H1 (cell line): ENCODE data around the gene LIMK1. TPM values are rescaled to one million over a fixed set of nuclear protein-coding genes. Genes with fewer than 3 reads are reported as not detected.

Source experiments
- CTCF ChIA-PET: fragments of 300-600 bp; sonication (Branson Sonifier 250); formaldehyde crosslinking; loops from one replicate; lab custom pipeline; 2021; ENCODE audit not compliant: partially characterized antibody; lab: Charles Lee
- POLR2A ChIA-PET: fragments of 300-600 bp; sonication (Branson Sonifier 250); formaldehyde crosslinking; loops from one replicate; lab custom pipeline; 2021; ENCODE audit warnings: inconsistent platforms; ENCODE audit not compliant: partially characterized antibody; lab: Charles Lee
- DNase-seq, 2 experiments: peaks; one replicate each; pipeline versions ENCODE4 v3.0.0 to v3.0.0-alpha.2; 2010 to 2022; ENCODE audit warnings: low spot score in 2 of 2, low read depth in 1 of 2, mixed read lengths in 1 of 2
- FAIRE-seq: peaks from 2 replicates; lab custom pipeline; 2011; peaks lifted over from hg19 to GRCh38; lab: Jason Lieb, UNC
- H2AFZ ChIP-seq: 2 replicates; pipeline ENCODE4 v1.8.1; 2012; ENCODE audit warnings: low read length, inconsistent platforms
- H2AK5ac ChIP-seq: 2 replicates; pipeline ENCODE4 v1.6.1; 2013; ENCODE audit warnings: low read depth, low read length
- H2BK120ac ChIP-seq: replicated peaks from 2 replicates; pipeline ENCODE3; 2013; ENCODE audit warnings: low read depth, low read length, inconsistent platforms
- H2BK12ac ChIP-seq: 2 replicates; pipeline ENCODE4 v1.6.1; 2013; ENCODE audit warnings: low read depth, low read length
- H2BK15ac ChIP-seq: 2 replicates; pipeline ENCODE4 v1.6.1; 2013; ENCODE audit warnings: low read length
- H2BK20ac ChIP-seq: 2 replicates; pipeline ENCODE4 v1.6.1; 2013; ENCODE audit warnings: low read length
- H2BK5ac ChIP-seq: 2 replicates; pipeline ENCODE4 v1.6.1; 2013; ENCODE audit warnings: low read depth, low read length
- H3K14ac ChIP-seq: 2 replicates; pipeline ENCODE4 v1.6.1; 2013; ENCODE audit warnings: inconsistent platforms; ENCODE audit not compliant: insufficient read length
- H3K18ac ChIP-seq: 2 replicates; pipeline ENCODE4 v1.6.1; 2013; ENCODE audit warnings: low read length; ENCODE audit errors: extremely low read depth
- H3K23ac ChIP-seq: 2 replicates; pipeline ENCODE4 v1.6.1; 2013; ENCODE audit warnings: inconsistent platforms; ENCODE audit not compliant: insufficient read length
- H3K23me2 ChIP-seq: 2 replicates; pipeline ENCODE4 v1.6.1; 2013; ENCODE audit warnings: low read depth, low read length
- H3K27ac ChIP-seq: 2 replicates; pipeline ENCODE4 v1.6.1; 2011; ENCODE audit warnings: low read depth, low read length, inconsistent platforms
- H3K27me3 ChIP-seq, 4 experiments: replicated peaks in 1 of 4; 1 replicate in 1 of 4; 2 replicates in 3 of 4; pipeline versions ENCODE4 v1.6.1 to v1.8.1; 2011 to 2013; ENCODE audit warnings: low read length in 3 of 4, mild to moderate bottlenecking in 3 of 4, inconsistent platforms in 2 of 4, mixed read lengths in 2 of 4, moderate library complexity in 1 of 4; ENCODE audit not compliant: control insufficient read depth in 3 of 4, insufficient read depth in 3 of 4; ENCODE audit errors: extremely low read depth in 1 of 4
- H3K36me3 ChIP-seq, 4 experiments: 2 replicates each; pipeline versions ENCODE4 v1.6.1 to v1.8.1; 2011 to 2013; ENCODE audit warnings: mild to moderate bottlenecking in 4 of 4, low read length in 3 of 4, moderate library complexity in 2 of 4, control low read depth in 1 of 4, inconsistent platforms in 1 of 4; ENCODE audit not compliant: insufficient read depth in 4 of 4, control insufficient read depth in 2 of 4
- H3K4ac ChIP-seq: replicated peaks from 2 replicates; pipeline ENCODE3; 2013; ENCODE audit warnings: low read length, low read depth, mixed read lengths, inconsistent platforms; ENCODE audit not compliant: insufficient read length
- H3K4me1 ChIP-seq, 4 experiments: replicated peaks in 1 of 4; 1 replicate in 1 of 4; 2 replicates in 3 of 4; pipeline versions ENCODE4 v1.6.1 to v1.8.1; 2011 to 2013; ENCODE audit warnings: low read length in 3 of 4, inconsistent platforms in 2 of 4, mixed read lengths in 1 of 4; ENCODE audit not compliant: insufficient read depth in 4 of 4, control insufficient read depth in 3 of 4
- H3K4me2 ChIP-seq, 2 experiments: 2 replicates each; pipeline versions ENCODE4 v1.6.1 to v1.8.1; 2011 to 2013; ENCODE audit warnings: low read depth in 2 of 2, low read length in 2 of 2, control low read depth in 1 of 2, inconsistent platforms in 1 of 2, mild to moderate bottlenecking in 1 of 2; ENCODE audit not compliant: insufficient read depth in 1 of 2
- H3K4me3 ChIP-seq, 4 experiments: fragments of 200-600, 300-600 bp in 1 of 4; sonication (generic), shearing (Covaris generic), sonication (Bioruptor Twin) in 1 of 4; 2 replicates each; pipeline versions ENCODE4 v1.5.1 to v1.8.1; 2011 to 2016; ENCODE audit warnings: low read length in 4 of 4, low read depth in 3 of 4, control low read depth in 2 of 4, inconsistent platforms in 2 of 4, mild to moderate bottlenecking in 2 of 4, mixed read lengths in 1 of 4, moderate library complexity in 1 of 4; ENCODE audit not compliant: insufficient read depth in 2 of 4; ENCODE audit errors: extremely low read depth in 1 of 4
- H3K56ac ChIP-seq: replicated peaks from 2 replicates; pipeline ENCODE3; 2013; ENCODE audit warnings: low read depth, mild to moderate bottlenecking, mixed read lengths, low read length, inconsistent platforms; ENCODE audit not compliant: insufficient read length
- H3K79me1 ChIP-seq: 2 replicates; pipeline ENCODE4 v1.6.1; 2013; ENCODE audit warnings: low read depth, low read length, control low read depth
- H3K79me2 ChIP-seq, 2 experiments: 2 replicates each; pipeline versions ENCODE4 v1.6.1 to v1.8.1; 2012 to 2013; ENCODE audit warnings: low read length in 2 of 2, mild to moderate bottlenecking in 2 of 2, inconsistent platforms in 1 of 2; ENCODE audit not compliant: insufficient read depth in 2 of 2, control insufficient read depth in 1 of 2
- H3K9ac ChIP-seq, 4 experiments: replicated peaks in 1 of 4; 1 replicate in 1 of 4; 2 replicates in 3 of 4; pipeline versions ENCODE4 v1.6.1 to v1.8.1; 2011 to 2013; ENCODE audit warnings: low read depth in 3 of 4, low read length in 3 of 4, control low read depth in 2 of 4, mild to moderate bottlenecking in 2 of 4, moderate library complexity in 2 of 4, inconsistent platforms in 1 of 4; ENCODE audit errors: extremely low read depth in 1 of 4
- H3K9me3 ChIP-seq, 2 experiments: 2 replicates each; pipeline versions ENCODE4 v1.6.1 to v1.8.1; 2012 to 2013; ENCODE audit warnings: mild to moderate bottlenecking in 2 of 2, moderate library complexity in 2 of 2, control low read depth in 1 of 2, inconsistent platforms in 1 of 2, low read depth in 1 of 2, low read length in 1 of 2, mixed read lengths in 1 of 2; ENCODE audit not compliant: insufficient read depth in 2 of 2
- H4K20me1 ChIP-seq, 2 experiments: replicated peaks in 1 of 2; 2 replicates each; pipeline versions ENCODE3 to v1.8.1; 2011 to 2013; ENCODE audit warnings: inconsistent platforms in 2 of 2, low read length in 2 of 2, mild to moderate bottlenecking in 1 of 2; ENCODE audit not compliant: insufficient read depth in 2 of 2, control insufficient read depth in 1 of 2
- H4K5ac ChIP-seq: 2 replicates; pipeline ENCODE4 v1.6.1; 2013; ENCODE audit warnings: low read length, low read depth, mixed read lengths, inconsistent platforms; ENCODE audit not compliant: insufficient read length
- H4K8ac ChIP-seq: 2 replicates; pipeline ENCODE4 v1.8.0; 2013; ENCODE audit warnings: mild to moderate bottlenecking, moderate library complexity, low read length, inconsistent platforms; ENCODE audit not compliant: insufficient read depth; ENCODE audit errors: extremely low read depth
- H4K91ac ChIP-seq: replicated peaks from 2 replicates; pipeline ENCODE3; 2013; ENCODE audit warnings: low read length, mixed read lengths, inconsistent platforms; ENCODE audit not compliant: insufficient read length
- BCL11A ChIP-seq, 2 experiments: IDR thresholded peaks; one replicate each; pipeline ENCODE4 v1.6.1; 2011; ENCODE audit warnings: low read depth in 2 of 2, low read length in 2 of 2, mild to moderate bottlenecking in 2 of 2
- CHD2 ChIP-seq: IDR thresholded peaks from 2 replicates; pipeline ENCODE4 v1.6.1; 2012; ENCODE audit warnings: low read length, improper control_type of control experiment
- EGR1 ChIP-seq: IDR thresholded peaks from 2 replicates; pipeline ENCODE4 v1.6.1; 2011; ENCODE audit warnings: low read depth, low read length, borderline replicate concordance
- FOSL1 ChIP-seq: IDR thresholded peaks from 2 replicates; pipeline ENCODE4 v1.6.1; 2011; ENCODE audit warnings: mild to moderate bottlenecking, low read depth, low read length, moderate library complexity; ENCODE audit not compliant: insufficient read depth
- HDAC2 ChIP-seq, 2 experiments: fragments of 300-600 bp in 1 of 2; sonication (generic) in 1 of 2; IDR thresholded peaks; 2 replicates each; pipeline ENCODE4 v1.6.1; 2011 to 2012; ENCODE audit warnings: low read depth in 2 of 2, low read length in 2 of 2, mild to moderate bottlenecking in 2 of 2, moderate library complexity in 2 of 2, borderline replicate concordance in 1 of 2, inconsistent platforms in 1 of 2
- MAX ChIP-seq: IDR thresholded peaks from 2 replicates; pipeline ENCODE4 v1.6.1; 2012; ENCODE audit warnings: inconsistent platforms
- POU5F1 ChIP-seq: IDR thresholded peaks from 2 replicates; pipeline ENCODE4 v1.6.1; 2011; ENCODE audit warnings: low read depth, mild to moderate bottlenecking, low read length, moderate library complexity
- SAP30 ChIP-seq: fragments of 300-600 bp; sonication (generic); IDR thresholded peaks from 2 replicates; pipeline ENCODE4 v1.7.1; 2012; ENCODE audit warnings: low read length, moderate library complexity, mild to moderate bottlenecking, inconsistent platforms; ENCODE audit not compliant: insufficient read depth, insufficient replicate concordance
- USF2 ChIP-seq: IDR thresholded peaks from 2 replicates; pipeline ENCODE4 v1.6.1; 2011; ENCODE audit warnings: low read length, improper control_type of control experiment
- ZNF274 ChIP-seq: IDR thresholded peaks from 2 replicates; pipeline ENCODE4 v1.7.0; 2012; ENCODE audit warnings: low read length, borderline replicate concordance; ENCODE audit errors: extremely low read depth
- WGBS, 2 experiments: shearing (Covaris generic) in 1 of 2; methylation state at CpG; one replicate each; pipeline versions ENCODE4 v1.1.6 to v1.1.7; 2013 to 2015; ENCODE audit warnings: low lambda C conversion rate in 2 of 2, mixed read lengths in 2 of 2, inconsistent platforms in 1 of 2, low coverage in 1 of 2, missing lambda C conversion rate in 1 of 2; ENCODE audit not compliant: insufficient replicate concordance in 2 of 2, insufficient coverage in 1 of 2, insufficient read length in 1 of 2; ENCODE audit errors: extremely low coverage in 1 of 2, missing lambda C conversion rate in 1 of 2; 5-methylcytosine and 5-hydroxymethylcytosine counted together
- polyA plus RNA-seq, 7 experiments: library from polyadenylated mRNA; depleted of rRNA in 3 of 7; stranded (reverse) in 5 of 7; unstranded in 2 of 7; fragments of >200 nt in 5 of 7; fragments of 200-250 nt in 2 of 7; gene quantifications; 1 replicate in 5 of 7; 2 replicates in 1 of 7; 4 replicates in 1 of 7; pipeline versions ENCODE4 v1.2.1 to v1.2.3, GENCODE V29; 2011 to 2013; ENCODE audit warnings: missing spikeins in 2 of 7, mixed read lengths in 2 of 7
- total RNA-seq: library from RNA; stranded (reverse); fragmentation: NEBNext Ultra II Directional; extraction: Animal tissue kit (Norgen Biotek cat#: 25700); gene quantifications from 2 replicates; pipeline ENCODE4 v1.2.1, GENCODE V29; 2021
- TF ChIP-seq, protein P1 (sequence below): IDR thresholded peaks from 2 replicates; pipeline ENCODE4 v1.6.1; 2012; ENCODE audit warnings: inconsistent platforms

The LIMK1 gene
- total and polyA plus RNA-seq, 2 of the 8 experiments (the other 6 are each of a cell fraction or from before 2014, with no cell fraction given), result 93.5 to 108 TPM

DNA sequence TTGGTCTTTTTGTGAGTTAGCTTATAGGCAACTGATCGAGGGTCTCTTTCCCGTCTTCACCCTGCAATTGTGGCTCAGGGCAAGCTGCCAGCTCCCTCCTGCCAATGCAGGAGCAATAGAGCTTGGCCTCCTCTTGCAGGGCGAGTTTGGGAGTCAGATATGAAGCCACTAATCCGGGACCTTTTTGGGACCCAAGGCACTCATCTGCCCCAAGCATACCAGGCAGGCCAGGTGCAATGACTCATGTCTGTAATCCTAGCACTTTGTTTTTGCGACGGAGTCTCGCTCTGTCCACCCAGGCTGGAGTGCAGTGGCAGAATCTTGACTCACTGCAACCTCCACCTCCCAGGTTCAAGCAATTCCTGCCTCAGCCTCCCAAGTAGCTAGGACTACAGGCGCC, 21.1 kb downstream of the LIMK1 start:
- Histone ChIP-seq H2BK15ac (no peak overlapping the region), H4K5ac (no peak overlapping the region), H4K91ac (no peak overlapping the region), H3K4me2 (no peak overlapping the region), H3K36me3 (peaks cover 9 to 40% (median 28%) of the 10 kb centered on the region in 4 experiments), H3K9ac (no peak overlapping the region), H3K4me1 (no peaks in the 10 kb centered on the region), H2BK120ac (no peak overlapping the region), H2AK5ac (no peak overlapping the region), H2AFZ (no peak overlapping the region), H3K4ac (no peak overlapping the region), H3K23ac (no peak overlapping the region), H3K14ac (no peak overlapping the region), H3K23me2 (0 out of 2 replicates have a peak, but pooled peaks cover 2% of the 10 kb centered on the region), H2BK5ac (no peak overlapping the region), H2BK20ac (no peak overlapping the region), H3K79me2 (no peaks in the 10 kb centered on the region), H3K18ac (no peak overlapping the region), H4K8ac (no peak overlapping the region), H3K9me3 (no peaks in the 10 kb centered on the region), H3K27ac (no peak overlapping the region), H3K56ac (no peak overlapping the region), H3K79me1 (no peaks in the 10 kb centered on the region), H3K4me3 (no peak overlapping the region), H2BK12ac (no peak overlapping the region), H4K20me1 (peaks cover 0 to 9% of the 10 kb centered on the region in 2 experiments), H3K27me3 (no peaks in the 10 kb centered on the region)
- WGBS, 2 experiments, result 87% methylated on average over 8 of the region's 8 CpGs; no CpG with 5 or more reads in 1 of the 2 experiments
- DNase-seq (no peak), FAIRE-seq (no peak)
- ChIA-PET CTCF (interaction anchor here (1.0 to 2.7 kb wide), 3 partner anchors 9 to 61 kb away, joined by 3 to 6 read pairs (median 4); no protein-coding TSS in a partner anchor), POLR2A (interaction anchor here (1.0 to 1.5 kb wide), 2 partner anchors 9 to 72 kb away, joined by 4 to 5 read pairs; no protein-coding TSS in a partner anchor)
- TF ChIP-seq MAX (no peak), BCL11A (IDR thresholded peaks at IDR 0.05; ENCODE audit: low read depth in 2 of 2, low read length in 2 of 2) (no peak), CHD2 (no peak), USF2 (no peak), EGR1 (no peak), FOSL1 (no peak), HDAC2 (IDR thresholded peaks at IDR 0.05; ENCODE audit: borderline replicate concordance in 1 of 2, low read depth in 2 of 2, low read length in 2 of 2) (no peak), POU5F1 (no peak), ZNF274 (no peak), SAP30 (no peak)
- TF ChIP-seq, protein P1, sequence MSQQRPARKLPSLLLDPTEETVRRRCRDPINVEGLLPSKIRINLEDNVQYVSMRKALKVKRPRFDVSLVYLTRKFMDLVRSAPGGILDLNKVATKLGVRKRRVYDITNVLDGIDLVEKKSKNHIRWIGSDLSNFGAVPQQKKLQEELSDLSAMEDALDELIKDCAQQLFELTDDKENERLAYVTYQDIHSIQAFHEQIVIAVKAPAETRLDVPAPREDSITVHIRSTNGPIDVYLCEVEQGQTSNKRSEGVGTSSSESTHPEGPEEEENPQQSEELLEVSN, result no peak
